ENCODE results near the gene TTC13. TPM values are rescaled to one million over a fixed set of nuclear protein-coding genes. Genes with fewer than 3 reads are reported as not detected.
A peak's percentile ranks its signal among the peaks of the same experiment; 100 is the strongest.

TTC13 gene
- total RNA-seq, 1 experiment from 2014 or later: 20.2 TPM

GRCh38 chr1:231001892-231002291, 23.2 kb upstream of the TTC13 start:
- ChIA-PET POLR2A (ENCODE audit: unreplicated experiment) (no interaction called here), CTCF (no interaction called here)
- H3K27ac ChIP-seq (ENCODE audit: low read length): no peak overlapping the region
- no peaks in the 10 kb centered on the region for H3K79me2 ChIP-seq (ENCODE audit: low read length)
- H3K4me3 ChIP-seq (ENCODE audit: low read length): no peak overlapping the region
- H3K4me1 ChIP-seq (ENCODE audit: insufficient read depth, low read length): no peaks in the 10 kb centered on the region
- H2AFZ ChIP-seq (ENCODE audit: low read length): no peak overlapping the region
- ATAC-seq (no peak), DNase-seq (no peak)
- no peaks in the 10 kb centered on the region for H3K27me3 ChIP-seq (ENCODE audit: low read length)
- intact Hi-C loops (cut with micrococcal nuclease): no loop called here
- H3K9me2 ChIP-seq (replicated peaks; ENCODE audit: low read length): no peaks in the 10 kb centered on the region
- H3F3A ChIP-seq (ENCODE audit: low read length, unreplicated experiment): no peaks in the 10 kb centered on the region
- no peaks in the 10 kb centered on the region for H3K9me3 ChIP-seq (ENCODE audit: low read length)
- no peak overlapping the region for H3K9ac ChIP-seq (ENCODE audit: low read length)
- no peak overlapping the region for H3K4me2 ChIP-seq (ENCODE audit: low read length)
- no peaks in the 10 kb centered on the region for H4K20me1 ChIP-seq (ENCODE audit: low read length)
- TSS peak; percentile 11 for BruUV-seq (replicated peaks)
- TF ChIP-seq EZH2phosphoT487 (IDR thresholded peaks at IDR 0.05; ENCODE audit: borderline replicate concordance, low read length) (no peak), EZH2 (IDR thresholded peaks at IDR 0.05; ENCODE audit: low read length, unreplicated experiment) (no peak)
- TF ChIP-seq, protein P1, sequence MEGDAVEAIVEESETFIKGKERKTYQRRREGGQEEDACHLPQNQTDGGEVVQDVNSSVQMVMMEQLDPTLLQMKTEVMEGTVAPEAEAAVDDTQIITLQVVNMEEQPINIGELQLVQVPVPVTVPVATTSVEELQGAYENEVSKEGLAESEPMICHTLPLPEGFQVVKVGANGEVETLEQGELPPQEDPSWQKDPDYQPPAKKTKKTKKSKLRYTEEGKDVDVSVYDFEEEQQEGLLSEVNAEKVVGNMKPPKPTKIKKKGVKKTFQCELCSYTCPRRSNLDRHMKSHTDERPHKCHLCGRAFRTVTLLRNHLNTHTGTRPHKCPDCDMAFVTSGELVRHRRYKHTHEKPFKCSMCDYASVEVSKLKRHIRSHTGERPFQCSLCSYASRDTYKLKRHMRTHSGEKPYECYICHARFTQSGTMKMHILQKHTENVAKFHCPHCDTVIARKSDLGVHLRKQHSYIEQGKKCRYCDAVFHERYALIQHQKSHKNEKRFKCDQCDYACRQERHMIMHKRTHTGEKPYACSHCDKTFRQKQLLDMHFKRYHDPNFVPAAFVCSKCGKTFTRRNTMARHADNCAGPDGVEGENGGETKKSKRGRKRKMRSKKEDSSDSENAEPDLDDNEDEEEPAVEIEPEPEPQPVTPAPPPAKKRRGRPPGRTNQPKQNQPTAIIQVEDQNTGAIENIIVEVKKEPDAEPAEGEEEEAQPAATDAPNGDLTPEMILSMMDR (conservative IDR thresholded peaks at IDR 0.05; ENCODE audit: low read depth, low read length): no peak
- H3K36me3 ChIP-seq (ENCODE audit: low read depth, low read length): peaks cover 57% of the 10 kb centered on the region

DNA sequence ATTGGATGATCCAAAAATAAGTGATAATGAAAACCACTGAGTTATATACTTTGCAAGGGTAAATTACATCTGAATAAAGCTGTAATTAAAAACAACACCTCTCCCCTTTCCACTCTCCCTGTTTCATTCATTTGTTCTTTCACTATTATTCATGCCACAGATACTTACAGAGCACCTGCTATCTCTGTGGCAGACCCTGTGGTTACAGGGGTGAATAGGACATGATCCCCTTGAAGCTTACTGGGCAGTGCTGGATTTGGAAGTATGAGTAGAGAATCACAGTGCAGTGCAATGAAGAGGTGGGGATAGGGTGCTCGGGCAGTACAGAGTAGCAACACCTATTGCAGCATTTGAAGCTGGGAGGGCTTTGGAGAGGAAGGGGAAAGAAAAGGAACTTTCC, 22.0 kb upstream of the TTC13 start:
- Histone ChIP-seq H3K36me3 (ENCODE audit: low read depth, low read length) (peaks cover 67% of the 10 kb centered on the region), H3K4me3 (ENCODE audit: low read length) (no peak overlapping the region), H3K79me2 (ENCODE audit: low read length) (no peaks in the 10 kb centered on the region), H3K27me3 (ENCODE audit: low read length) (no peaks in the 10 kb centered on the region), H3K4me1 (ENCODE audit: insufficient read depth, low read length) (no peaks in the 10 kb centered on the region), H3K27ac (ENCODE audit: low read length) (no peak overlapping the region), H3K9me3 (ENCODE audit: low read length) (no peaks in the 10 kb centered on the region), H3F3A (ENCODE audit: low read length, unreplicated experiment) (no peaks in the 10 kb centered on the region), H3K9me2 (replicated peaks; ENCODE audit: low read length) (no peaks in the 10 kb centered on the region), H4K20me1 (ENCODE audit: low read length) (no peaks in the 10 kb centered on the region), H3K9ac (ENCODE audit: low read length) (no peak overlapping the region), H2AFZ (ENCODE audit: low read length) (no peak overlapping the region), H3K4me2 (ENCODE audit: low read length) (no peak overlapping the region)
- intact Hi-C loops (cut with micrococcal nuclease): no loop called here
- TF ChIP-seq EZH2phosphoT487 (IDR thresholded peaks at IDR 0.05; ENCODE audit: borderline replicate concordance, low read length) (no peak), EZH2 (IDR thresholded peaks at IDR 0.05; ENCODE audit: low read length, unreplicated experiment) (no peak)
- TF ChIP-seq, protein P1 (conservative IDR thresholded peaks at IDR 0.05; ENCODE audit: low read depth, low read length): no peak
- no peak for ATAC-seq
- BruUV-seq (replicated peaks): no TSS peak
- no peak for DNase-seq
- ChIA-PET CTCF (no interaction called here), POLR2A (ENCODE audit: unreplicated experiment) (no interaction called here)

DNA sequence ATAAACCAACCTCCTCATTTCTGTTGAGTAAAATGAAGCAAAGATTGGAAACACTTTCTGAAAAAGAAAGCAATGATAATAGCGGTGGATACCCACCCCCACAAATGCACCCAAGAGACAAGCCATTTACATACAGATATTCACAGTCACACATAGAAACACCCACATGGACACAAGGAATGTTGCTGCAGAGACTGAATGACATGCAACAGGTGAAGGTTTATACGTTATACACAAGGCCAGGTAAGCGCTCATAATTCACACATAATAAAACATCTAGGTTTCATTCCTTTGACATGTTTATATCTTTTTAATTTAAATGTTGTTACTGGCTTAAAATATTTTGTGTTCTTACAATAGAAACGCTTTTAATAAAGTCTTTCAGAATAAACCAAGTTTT, 21.5 kb upstream of the TTC13 start:
- H4K20me1 ChIP-seq (ENCODE audit: low read length): no peaks in the 10 kb centered on the region
- H3F3A ChIP-seq (ENCODE audit: low read length, unreplicated experiment): no peaks in the 10 kb centered on the region
- intact Hi-C loops (cut with micrococcal nuclease): no loop called here
- ATAC-seq (no peak), DNase-seq (no peak)
- no peak overlapping the region for H3K4me3 ChIP-seq (ENCODE audit: low read length)
- H3K36me3 ChIP-seq (ENCODE audit: low read depth, low read length): peaks cover 72% of the 10 kb centered on the region
- ChIA-PET POLR2A (ENCODE audit: unreplicated experiment) (no interaction called here), CTCF (no interaction called here)
- no peaks in the 10 kb centered on the region for H3K9me3 ChIP-seq (ENCODE audit: low read length)
- no peaks in the 10 kb centered on the region for H3K9me2 ChIP-seq (replicated peaks; ENCODE audit: low read length)
- no peaks in the 10 kb centered on the region for H3K4me1 ChIP-seq (ENCODE audit: insufficient read depth, low read length)
- no peak overlapping the region for H3K9ac ChIP-seq (ENCODE audit: low read length)
- no peak overlapping the region for H2AFZ ChIP-seq (ENCODE audit: low read length)
- BruUV-seq (replicated peaks): no TSS peak
- no peak overlapping the region for H3K4me2 ChIP-seq (ENCODE audit: low read length)
- H3K27ac ChIP-seq (ENCODE audit: low read length): no peak overlapping the region
- no peak for TF ChIP-seq EZH2 (IDR thresholded peaks at IDR 0.05; ENCODE audit: low read length, unreplicated experiment)
- TF ChIP-seq, protein P1 (conservative IDR thresholded peaks at IDR 0.05; ENCODE audit: low read depth, low read length): no peak
- no peak for TF ChIP-seq EZH2phosphoT487 (IDR thresholded peaks at IDR 0.05; ENCODE audit: borderline replicate concordance, low read length)
- no peaks in the 10 kb centered on the region for H3K27me3 ChIP-seq (ENCODE audit: low read length)
- no peaks in the 10 kb centered on the region for H3K79me2 ChIP-seq (ENCODE audit: low read length)
